GM12864 (cell line): Measurements from ENCODE around the gene RPL18.
"Not testable (repeated sequence)": the region's sequence is repeated elsewhere in the genome, so short reads cannot be mapped to it uniquely, and the experiment has no call there.

Experiments used
- DNase-seq: peaks from one replicate; pipeline ENCODE4 v3.0.0-alpha.2; 2011; ENCODE audit warnings: low read depth
- H3K4me3 ChIP-seq: 2 replicates; pipeline ENCODE4 v1.5.1; 2011; ENCODE audit warnings: mild to moderate bottlenecking, low read depth, low read length, control low read depth
- TF ChIP-seq, protein P1 (sequence below): IDR thresholded peaks from 2 replicates; pipeline ENCODE4 v1.5.1; 2011; ENCODE audit warnings: low read depth, mild to moderate bottlenecking, moderate library complexity, low read length, control low read depth, inconsistent platforms; ENCODE audit errors: missing control alignments

Gene RPL18

DNA sequence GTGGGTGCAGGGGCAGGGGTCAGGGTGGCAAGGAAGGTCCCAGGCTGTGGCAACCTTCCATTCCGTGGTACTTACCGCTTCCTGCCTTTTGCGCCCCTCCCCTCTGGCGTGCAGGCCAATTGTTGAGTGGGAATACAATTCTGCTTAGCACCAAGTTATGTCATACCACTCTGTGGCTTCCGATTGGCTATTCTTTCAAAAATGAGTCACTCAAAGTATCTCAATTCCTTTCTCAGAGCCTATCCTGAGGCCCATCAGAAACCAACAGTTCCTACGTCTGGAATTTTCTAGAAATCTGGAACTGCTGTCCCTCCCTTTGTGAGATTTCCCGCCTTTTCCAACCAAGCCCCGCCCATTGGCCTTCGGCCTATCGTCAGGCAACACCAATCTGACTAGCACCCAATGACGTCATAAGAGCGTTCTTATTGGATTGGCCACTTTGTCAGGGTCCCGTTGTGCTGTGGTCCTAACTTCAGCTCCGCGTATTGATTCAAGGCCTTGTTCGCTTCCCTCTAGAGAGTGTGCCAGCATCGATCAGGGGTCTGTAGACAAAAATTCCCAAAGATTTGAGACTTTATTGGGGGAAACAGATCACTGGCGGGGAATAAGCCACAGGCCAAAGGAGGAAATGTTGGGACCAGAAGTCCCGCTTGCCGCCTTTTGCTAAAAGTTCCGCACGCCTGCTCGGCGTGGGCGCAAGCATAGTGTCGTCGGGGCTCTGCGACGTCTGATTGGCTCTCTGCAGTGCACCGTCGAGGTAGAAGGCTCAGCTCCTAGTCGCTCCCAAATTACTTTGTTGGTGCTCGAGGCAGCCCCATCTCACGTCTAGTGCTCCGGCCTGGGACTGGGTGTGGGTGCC, 42.1 kb upstream of the RPL18 start:
- peak; percentile 91 for DNase-seq
- TF ChIP-seq, protein P1, sequence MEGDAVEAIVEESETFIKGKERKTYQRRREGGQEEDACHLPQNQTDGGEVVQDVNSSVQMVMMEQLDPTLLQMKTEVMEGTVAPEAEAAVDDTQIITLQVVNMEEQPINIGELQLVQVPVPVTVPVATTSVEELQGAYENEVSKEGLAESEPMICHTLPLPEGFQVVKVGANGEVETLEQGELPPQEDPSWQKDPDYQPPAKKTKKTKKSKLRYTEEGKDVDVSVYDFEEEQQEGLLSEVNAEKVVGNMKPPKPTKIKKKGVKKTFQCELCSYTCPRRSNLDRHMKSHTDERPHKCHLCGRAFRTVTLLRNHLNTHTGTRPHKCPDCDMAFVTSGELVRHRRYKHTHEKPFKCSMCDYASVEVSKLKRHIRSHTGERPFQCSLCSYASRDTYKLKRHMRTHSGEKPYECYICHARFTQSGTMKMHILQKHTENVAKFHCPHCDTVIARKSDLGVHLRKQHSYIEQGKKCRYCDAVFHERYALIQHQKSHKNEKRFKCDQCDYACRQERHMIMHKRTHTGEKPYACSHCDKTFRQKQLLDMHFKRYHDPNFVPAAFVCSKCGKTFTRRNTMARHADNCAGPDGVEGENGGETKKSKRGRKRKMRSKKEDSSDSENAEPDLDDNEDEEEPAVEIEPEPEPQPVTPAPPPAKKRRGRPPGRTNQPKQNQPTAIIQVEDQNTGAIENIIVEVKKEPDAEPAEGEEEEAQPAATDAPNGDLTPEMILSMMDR: no peak
- H3K4me3 ChIP-seq: no peak overlapping the region

DNA sequence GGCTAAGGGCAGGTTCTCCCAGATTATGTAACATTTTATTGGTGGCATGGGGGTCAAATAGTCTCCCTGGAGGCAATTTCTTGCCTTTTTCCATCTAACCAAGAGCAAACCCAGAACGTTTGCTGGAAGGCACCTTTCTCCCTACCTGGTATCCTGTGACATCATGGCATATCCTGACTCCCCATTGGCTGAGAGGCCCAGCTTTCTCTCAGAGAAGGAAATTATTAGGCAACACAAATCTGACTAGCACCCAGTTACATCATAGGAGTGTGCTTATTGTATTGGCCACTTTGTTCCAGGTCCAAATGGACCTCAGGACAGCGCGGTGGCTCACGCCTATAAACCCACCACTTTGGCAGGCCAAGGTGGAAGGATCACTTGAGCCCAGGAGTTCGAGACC, 40.8 kb upstream of the RPL18 start:
- TF ChIP-seq, protein P1: no peak
- DNase-seq: no peak
- no peak overlapping the region for H3K4me3 ChIP-seq

DNA sequence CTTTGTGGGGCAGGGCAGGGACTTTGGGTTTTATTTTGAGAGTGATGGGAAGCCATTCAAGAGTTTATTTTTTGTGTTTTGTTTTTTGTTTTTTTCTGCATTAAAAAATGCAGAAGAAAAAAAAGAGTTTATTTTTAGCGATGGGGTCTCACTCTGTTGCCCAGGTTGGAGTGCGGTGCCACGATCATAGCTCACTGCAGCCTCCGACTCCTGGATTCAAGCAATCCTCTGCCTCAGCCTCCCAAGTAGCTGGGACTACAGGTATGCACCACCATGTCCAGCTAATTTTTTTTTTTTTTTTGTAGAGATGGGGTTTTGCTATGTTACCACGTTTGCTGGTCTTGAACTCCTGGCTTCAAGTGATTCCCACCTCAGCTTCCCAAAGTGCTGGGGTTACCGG, 39.5 kb upstream of the RPL18 start:
- TF ChIP-seq, protein P1: no peak
- no peak for DNase-seq
- no peak overlapping the region for H3K4me3 ChIP-seq

DNA sequence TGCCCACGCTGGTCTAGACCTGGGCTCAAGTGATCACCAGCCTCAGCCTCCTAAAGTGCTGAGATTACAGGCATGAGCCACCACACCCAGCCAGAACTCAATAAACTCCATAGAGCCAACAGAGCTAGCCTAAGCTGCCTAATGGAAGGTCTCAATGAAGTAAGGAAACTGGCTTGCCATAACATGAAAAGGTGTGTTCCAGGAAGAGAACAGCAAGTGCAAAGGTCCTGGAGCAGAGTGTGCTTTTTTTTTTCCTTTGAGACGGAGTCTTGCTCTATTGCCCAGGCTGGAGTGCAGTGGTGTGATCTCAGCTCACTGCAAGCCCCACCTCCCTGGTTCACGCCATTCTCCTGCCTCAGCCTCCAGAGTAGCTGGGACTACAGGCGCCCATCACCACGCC, 38.9 kb upstream of the RPL18 start:
- not testable (repeated sequence) for DNase-seq, H3K4me3 ChIP-seq

DNA sequence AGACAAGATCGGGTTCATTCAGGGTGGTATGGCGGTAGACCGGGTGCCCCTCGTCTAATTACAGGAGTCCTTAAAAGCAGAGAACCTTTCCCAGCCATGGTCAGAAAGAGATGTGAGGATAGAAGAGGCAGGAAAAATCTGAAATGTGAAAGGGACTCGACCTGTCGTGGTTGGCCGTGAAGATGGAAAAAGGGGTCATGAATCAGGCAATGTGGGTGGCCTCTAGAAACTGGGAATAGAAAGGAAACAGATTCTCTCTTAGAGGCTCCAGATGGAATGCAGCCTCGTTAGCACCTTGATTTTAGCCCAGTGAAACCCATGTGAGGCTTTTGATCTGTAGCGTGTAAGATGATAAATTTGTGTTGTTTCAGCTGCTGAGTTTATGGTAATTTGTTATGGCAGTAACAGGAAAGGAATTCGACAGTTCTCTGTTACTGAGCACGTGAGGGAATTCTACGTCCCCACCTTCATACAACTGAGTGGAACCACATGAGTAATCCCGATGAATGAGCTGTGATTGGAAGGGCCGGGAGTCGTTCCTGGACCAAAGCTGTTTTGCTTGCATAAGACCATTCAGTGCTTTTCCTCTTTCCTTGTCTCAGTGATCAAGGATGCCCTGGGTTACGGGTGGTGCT, 38.0 kb upstream of the RPL18 start:
- DNase-seq: no peak
- TF ChIP-seq, protein P1: no peak
- H3K4me3 ChIP-seq: no peak overlapping the region

GRCh38 chr19:48654299-48655059, 35.5 kb upstream of the RPL18 start:
- no peak for DNase-seq
- TF ChIP-seq, protein P1: no peak
- H3K4me3 ChIP-seq: no peak overlapping the region

GRCh38 chr19:48651683-48652048, 32.7 kb upstream of the RPL18 start:
- TF ChIP-seq, protein P1: no peak
- no peak for DNase-seq
- no peak overlapping the region for H3K4me3 ChIP-seq
